GM12878 (cell line): ENCODE results near the gene TBC1D5. TPM values are rescaled to one million over a fixed set of nuclear protein-coding genes. Genes with fewer than 3 reads are reported as not detected.

Experiments used
- ATAC-seq: fragments of 200-7000 bp; cut with Tn5 transposase; 3 replicates; pipeline ENCODE4 v1.9.1; 2020; ENCODE audit warnings: mild to moderate bottlenecking, moderate library complexity
- BruUV-seq: library from RNA; stranded (reverse); fragments of 400-500 nt; replicated peaks from 2 replicates; lab custom pipeline; 2021; lab: Mats Ljungman, UMichigan
- CTCF ChIA-PET: fragments of 300-600 bp; sonication (Branson Sonifier 250); formaldehyde crosslinking; extraction: SDS; loops from one replicate; lab custom pipeline; 2021; ENCODE audit warnings: inconsistent platforms; lab: Yijun Ruan, JAX
- POLR2A ChIA-PET: fragments of 350-600 bp; formaldehyde crosslinking; extraction: SDS; loops from one replicate; lab custom pipeline; 2021; ENCODE audit warnings: inconsistent platforms; lab: Charles Lee
- RAD21 ChIA-PET: fragments of 300-600 bp; sonication (Branson Sonifier 250); formaldehyde crosslinking; loops from one replicate; lab custom pipeline; 2023; ENCODE audit warnings: antibody characterized with exemption; ENCODE audit not compliant: unreplicated experiment; lab: Charles Lee
- SMC1A ChIA-PET: fragments of 300-600 bp; sonication (Branson Sonifier 250); formaldehyde crosslinking; loops from one replicate; lab custom pipeline; 2023; ENCODE audit not compliant: unreplicated experiment, uncharacterized antibody; lab: Charles Lee
- DNase-seq: peaks from one replicate; pipeline ENCODE4 v3.0.0-alpha.2; 2011; ENCODE audit warnings: low read depth, low spot score
- FAIRE-seq: peaks from 3 replicates; lab custom pipeline; 2011; peaks lifted over from hg19 to GRCh38; lab: Jason Lieb, UNC
- H2AFZ ChIP-seq: 2 replicates; pipeline ENCODE4 v1.6.0; 2011; ENCODE audit warnings: low read depth, low read length, control low read depth; ENCODE audit not compliant: control insufficient read depth
- H3K27ac ChIP-seq: 2 replicates; pipeline ENCODE4 v1.5.1; 2011; ENCODE audit warnings: control low read depth; ENCODE audit not compliant: control insufficient read depth, insufficient read depth
- H3K27me3 ChIP-seq, 2 experiments: replicated peaks in 1 of 2; 2 replicates each; pipeline versions ENCODE4 v1.6.0 to v1.6.1; 2011; ENCODE audit warnings: low read length in 1 of 2; ENCODE audit not compliant: control insufficient read depth in 2 of 2, insufficient read depth in 2 of 2
- H3K36me3 ChIP-seq, 2 experiments: 2 replicates each; pipeline ENCODE4 v1.5.1; 2011; ENCODE audit warnings: low read length in 1 of 2; ENCODE audit not compliant: control insufficient read depth in 2 of 2, insufficient read depth in 2 of 2
- H3K4me1 ChIP-seq: 2 replicates; pipeline ENCODE4 v1.6.1; 2011; ENCODE audit warnings: mild to moderate bottlenecking, low read length, moderate library complexity, mixed read lengths; ENCODE audit not compliant: control insufficient read depth, insufficient read depth
- H3K4me2 ChIP-seq: 2 replicates; pipeline ENCODE4 v1.6.0; 2011; ENCODE audit warnings: control low read depth; ENCODE audit not compliant: control insufficient read depth, insufficient read depth
- H3K4me3 ChIP-seq: fragments of 200-600 bp; sonication (generic); 2 replicates; pipeline ENCODE4 v1.5.1; 2016
- H3K79me2 ChIP-seq: 2 replicates; pipeline ENCODE4 v1.6.0; 2011; ENCODE audit warnings: low read length; ENCODE audit not compliant: control insufficient read depth, insufficient read depth
- H3K9ac ChIP-seq: 2 replicates; pipeline ENCODE4 v1.8.0; 2011; ENCODE audit warnings: low read length, control low read depth, mixed read lengths; ENCODE audit not compliant: control insufficient read depth, insufficient read depth
- H3K9me3 ChIP-seq: replicated peaks from 3 replicates; pipeline ENCODE4 v1.5.1; 2011; ENCODE audit warnings: mild to moderate bottlenecking, low read length; ENCODE audit not compliant: control insufficient read depth, insufficient read depth
- H4K20me1 ChIP-seq: 2 replicates; pipeline ENCODE4 v1.6.0; 2011; ENCODE audit not compliant: control insufficient read depth, insufficient read depth
- ATF3 ChIP-seq: IDR thresholded peaks from 2 replicates; pipeline ENCODE4 v1.6.1; 2011; ENCODE audit warnings: low read depth, mild to moderate bottlenecking, low read length, moderate library complexity, borderline replicate concordance; ENCODE audit errors: extremely low read depth
- BCL11A ChIP-seq: IDR thresholded peaks from 2 replicates; pipeline ENCODE4 v1.6.1; 2011; ENCODE audit warnings: low read depth, low read length
- CREM ChIP-seq: IDR thresholded peaks from 2 replicates; pipeline ENCODE4 v1.6.1; 2014; ENCODE audit warnings: antibody characterized with exemption, low read depth
- ESRRA ChIP-seq: IDR thresholded peaks from 2 replicates; pipeline ENCODE4 v1.6.1; 2012; ENCODE audit warnings: mild to moderate bottlenecking, low read length, improper control_type of control experiment
- NBN ChIP-seq: fragments of 450-650 bp; IDR thresholded peaks from 2 replicates; pipeline ENCODE4 v1.6.1; 2016
- RAD51 ChIP-seq: fragments of 450-650 bp; IDR thresholded peaks from 2 replicates; pipeline ENCODE4 v1.6.1; 2016; ENCODE audit warnings: moderate library complexity, mild to moderate bottlenecking, inconsistent platforms
- RELB ChIP-seq: fragments of 450-650 bp; IDR thresholded peaks from 2 replicates; pipeline ENCODE4 v1.6.1; 2017; ENCODE audit warnings: low read depth, mild to moderate bottlenecking, moderate library complexity
- SUPT20H ChIP-seq: IDR thresholded peaks from 2 replicates; pipeline ENCODE4 v1.6.1; 2011; ENCODE audit warnings: low read depth, mild to moderate bottlenecking, low read length, moderate library complexity, borderline replicate concordance; ENCODE audit not compliant: control insufficient read depth
- SUZ12 ChIP-seq: fragments of 200-600 bp; sonication (generic); IDR thresholded peaks from one replicate; pipeline ENCODE4 v1.6.1; 2018; ENCODE audit warnings: antibody characterized with exemption, mild to moderate bottlenecking; ENCODE audit not compliant: unreplicated experiment
- TCF3 ChIP-seq: IDR thresholded peaks from 2 replicates; pipeline ENCODE4 v1.6.1; 2012; ENCODE audit warnings: low read depth, mild to moderate bottlenecking, low read length, borderline replicate concordance; ENCODE audit not compliant: insufficient read depth
- ZNF217 ChIP-seq: fragments of 450-650 bp; IDR thresholded peaks from 2 replicates; pipeline ENCODE4 v1.6.1; 2017; ENCODE audit warnings: antibody characterized with exemption, mild to moderate bottlenecking
- WGBS: methylation state at CpG from one replicate; pipeline ENCODE4 v1.1.6; 2016; ENCODE audit warnings: low lambda C conversion rate; ENCODE audit not compliant: insufficient replicate concordance, insufficient coverage; ENCODE audit errors: missing lambda C conversion rate; 5-methylcytosine and 5-hydroxymethylcytosine counted together
- in situ Hi-C: fragments of 300-500 bp; cut with MboI; formaldehyde crosslinking; loops from 9 replicates; pipeline ENCODE4 v1.14.3; 2018; ENCODE audit warnings: mixed read lengths
- intact Hi-C: fragments of 100-400 bp; cut with micrococcal nuclease; formaldehyde crosslinking; loops from one replicate; pipeline ENCODE4 v1.14.2; 2022; ENCODE audit not compliant: unreplicated experiment
- polyA plus RNA-seq, 11 experiments: library from polyadenylated mRNA; depleted of rRNA in 4 of 11; unstranded in 6 of 11; stranded (reverse) in 5 of 11; fragments of >200 nt; fragmentation: Nextera tagmentation in 4 of 11; fragmentation: Illumina TruSeq in 1 of 11; extraction: Ambion mirVana in 4 of 11; extraction: Trizol in 1 of 11; gene quantifications; 1 replicate in 1 of 11; 2 replicates in 10 of 11; pipeline versions ENCODE4 v1.2.1 to v1.2.3, GENCODE V29; 2011 to 2016; ENCODE audit warnings: inconsistent platforms in 2 of 11, missing spikeins in 2 of 11, low read depth in 1 of 11
- total RNA-seq, 4 experiments: library from RNA; depleted of rRNA in 3 of 4; stranded (reverse); fragments of >200 nt in 3 of 4; fragmentation: Illumina TruSeq in 1 of 4; extraction: Trizol in 1 of 4; gene quantifications; 2 replicates each; pipeline versions ENCODE4 v1.2.1 to v1.2.3, GENCODE V29; 2013 to 2021

The TBC1D5 gene
- total and polyA plus RNA-seq, 10 of the 15 experiments (the other 5 are each of a cell fraction or from before 2014, with no cell fraction given) = 5.5 to 61.0 (median 43.8) TPM

- no peaks in the 10 kb centered on the region for H3K4me1 ChIP-seq
- RAD21 ChIA-PET = interaction anchor here (0.6 to 0.9 kb wide), 2 partner anchors 136 to 152 kb away, joined by 3 read pairs; no protein-coding TSS in a partner anchor
- FAIRE-seq (no peak), DNase-seq (no peak), ATAC-seq (no peak)
- H3K4me2 ChIP-seq = no peak overlapping the region
- no peak overlapping the region for H3K27ac ChIP-seq
- CTCF ChIA-PET = interaction anchor here (0.5 to 2.1 kb wide), 4 partner anchors 12 to 579 kb away, joined by 3 to 7 read pairs (median 4); no protein-coding TSS in a partner anchor
- TF ChIP-seq NBN (no peak), ZNF217 (no peak), RAD51 (no peak), BCL11A (no peak)
- POLR2A ChIA-PET = interaction anchor here (0.5 to 0.6 kb wide), 3 partner anchors 146 to 487 kb away, joined by 4 to 6 read pairs (median 4); no protein-coding TSS in a partner anchor
- no peaks in the 10 kb centered on the region for H3K79me2 ChIP-seq
- no peak overlapping the region for H3K9ac ChIP-seq
- H2AFZ ChIP-seq = no peak overlapping the region
- BruUV-seq = no TSS peak
- H3K9me3 ChIP-seq = no peaks in the 10 kb centered on the region
- H3K36me3 ChIP-seq = no peaks in the 10 kb centered on the region
- no peak overlapping the region for H3K4me3 ChIP-seq
- intact Hi-C loops = no loop called here
- WGBS = 95% methylated on average over 3 of the region's 3 CpGs
- SMC1A ChIA-PET = interaction anchor here (0.8 to 0.9 kb wide), 2 partner anchors 16 to 152 kb away, joined by 3 to 4 read pairs; no protein-coding TSS in a partner anchor
- no peaks in the 10 kb centered on the region for H3K27me3 ChIP-seq
- no peaks in the 10 kb centered on the region for H4K20me1 ChIP-seq
- in situ Hi-C loops = loop anchor here (5.0 to 10.0 kb wide), 2 partner anchors 141 to 573 kb away; no protein-coding TSS in a partner anchor
Measured at GRCh38 chr3:17261627-17262369, 480.6 kb downstream of the TBC1D5 start.

- H3K4me2 ChIP-seq = no peak overlapping the region
- ATAC-seq (no peak), DNase-seq (no peak), FAIRE-seq (no peak)
- H3K4me1 ChIP-seq = no peaks in the 10 kb centered on the region
- intact Hi-C loops (no loop called here), in situ Hi-C loops (loop anchor here (5.0 to 10.0 kb wide), 2 partner anchors 142 to 575 kb away; no protein-coding TSS in a partner anchor)
- H3K36me3 ChIP-seq = no peaks in the 10 kb centered on the region
- ChIA-PET SMC1A (interaction anchor here (1.0 to 1.5 kb wide), 6 partner anchors 9 to 581 kb away, joined by 4 to 13 read pairs (median 4); no protein-coding TSS in a partner anchor), POLR2A (no interaction called here), CTCF (interaction anchor here (0.8 to 1.4 kb wide), 9 partner anchors 8 to 633 kb away, joined by 3 to 19 read pairs (median 3); no protein-coding TSS in a partner anchor), RAD21 (interaction anchor here (0.8 to 1.3 kb wide), 3 partner anchors 150 to 376 kb away, joined by 3 to 10 read pairs (median 3); no protein-coding TSS in a partner anchor)
- no TSS peak for BruUV-seq
- no peak overlapping the region for H3K27ac ChIP-seq
- no peaks in the 10 kb centered on the region for H3K79me2 ChIP-seq
- no peaks in the 10 kb centered on the region for H4K20me1 ChIP-seq
- H2AFZ ChIP-seq = no peak overlapping the region
- H3K9ac ChIP-seq = no peak overlapping the region
- no peaks in the 10 kb centered on the region for H3K27me3 ChIP-seq
- H3K4me3 ChIP-seq = no peak overlapping the region
- H3K9me3 ChIP-seq = no peaks in the 10 kb centered on the region
- TF ChIP-seq SUPT20H (no peak), ATF3 (no peak), RELB (no peak), ESRRA (no peak), TCF3 (no peak), SUZ12 (no peak), CREM (no peak)
Measured at GRCh38 chr3:17260257-17260656, 482.2 kb downstream of the TBC1D5 start.
